PFSK-1 (cell line): ENCODE measurements around the gene GLIPR1L1.

ENCODE experiments used
- POLR2AphosphoS5 ChIP-seq: IDR thresholded peaks from 2 replicates; pipeline ENCODE4 v1.6.1; 2012; ENCODE audit warnings: low read depth, mild to moderate bottlenecking, control low read depth, low read length, moderate library complexity
- TAF1 ChIP-seq: IDR thresholded peaks from 2 replicates; pipeline ENCODE4 v1.6.1; 2012; ENCODE audit warnings: low read length, control low read depth, borderline replicate concordance; ENCODE audit not compliant: insufficient read depth
- TF ChIP-seq, protein P1 (sequence below), 2 experiments: IDR thresholded peaks; 2 replicates each; pipeline versions ENCODE4 v1.6.1 to v1.8.0; 2011 to 2012; ENCODE audit warnings: low read depth in 2 of 2, low read length in 2 of 2, control low read depth in 1 of 2, inconsistent platforms in 1 of 2, mild to moderate bottlenecking in 1 of 2, moderate library complexity in 1 of 2; ENCODE audit not compliant: insufficient read depth in 1 of 2

DNA sequence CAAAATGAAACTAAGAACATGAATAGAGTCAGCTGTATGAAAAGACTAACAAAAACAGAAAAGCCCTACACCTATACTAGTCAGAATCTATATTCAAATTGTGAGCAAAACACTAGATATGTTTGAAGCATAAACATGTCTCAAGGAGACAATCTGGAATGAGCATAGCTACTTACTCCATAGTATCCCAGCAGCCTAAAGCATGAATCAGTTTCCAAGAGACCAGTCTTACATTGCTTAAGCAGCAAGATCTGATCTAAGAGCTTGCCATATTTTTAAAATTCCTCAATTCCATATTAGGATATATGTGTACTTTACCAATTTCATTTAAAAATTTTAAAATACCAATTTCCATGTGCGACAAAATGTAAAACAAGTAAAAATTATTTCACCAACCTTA lies 12.0 kb upstream of the GLIPR1L1 start:
- TF ChIP-seq POLR2AphosphoS5 (no peak), TAF1 (no peak)
- TF ChIP-seq, protein P1, sequence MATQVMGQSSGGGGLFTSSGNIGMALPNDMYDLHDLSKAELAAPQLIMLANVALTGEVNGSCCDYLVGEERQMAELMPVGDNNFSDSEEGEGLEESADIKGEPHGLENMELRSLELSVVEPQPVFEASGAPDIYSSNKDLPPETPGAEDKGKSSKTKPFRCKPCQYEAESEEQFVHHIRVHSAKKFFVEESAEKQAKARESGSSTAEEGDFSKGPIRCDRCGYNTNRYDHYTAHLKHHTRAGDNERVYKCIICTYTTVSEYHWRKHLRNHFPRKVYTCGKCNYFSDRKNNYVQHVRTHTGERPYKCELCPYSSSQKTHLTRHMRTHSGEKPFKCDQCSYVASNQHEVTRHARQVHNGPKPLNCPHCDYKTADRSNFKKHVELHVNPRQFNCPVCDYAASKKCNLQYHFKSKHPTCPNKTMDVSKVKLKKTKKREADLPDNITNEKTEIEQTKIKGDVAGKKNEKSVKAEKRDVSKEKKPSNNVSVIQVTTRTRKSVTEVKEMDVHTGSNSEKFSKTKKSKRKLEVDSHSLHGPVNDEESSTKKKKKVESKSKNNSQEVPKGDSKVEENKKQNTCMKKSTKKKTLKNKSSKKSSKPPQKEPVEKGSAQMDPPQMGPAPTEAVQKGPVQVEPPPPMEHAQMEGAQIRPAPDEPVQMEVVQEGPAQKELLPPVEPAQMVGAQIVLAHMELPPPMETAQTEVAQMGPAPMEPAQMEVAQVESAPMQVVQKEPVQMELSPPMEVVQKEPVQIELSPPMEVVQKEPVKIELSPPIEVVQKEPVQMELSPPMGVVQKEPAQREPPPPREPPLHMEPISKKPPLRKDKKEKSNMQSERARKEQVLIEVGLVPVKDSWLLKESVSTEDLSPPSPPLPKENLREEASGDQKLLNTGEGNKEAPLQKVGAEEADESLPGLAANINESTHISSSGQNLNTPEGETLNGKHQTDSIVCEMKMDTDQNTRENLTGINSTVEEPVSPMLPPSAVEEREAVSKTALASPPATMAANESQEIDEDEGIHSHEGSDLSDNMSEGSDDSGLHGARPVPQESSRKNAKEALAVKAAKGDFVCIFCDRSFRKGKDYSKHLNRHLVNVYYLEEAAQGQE (IDR thresholded peaks at IDR 0.05; ENCODE audit: insufficient read depth in 1 of 2, low read depth in 2 of 2, low read length in 2 of 2), result no peak
